ENCODE measurements around the gene TNFSF4. TPM values are rescaled to one million over a fixed set of nuclear protein-coding genes. Genes with fewer than 3 reads are reported as not detected.
A peak's percentile ranks its signal among the peaks of the same experiment; 100 is the strongest.

TNFSF4 gene
- total RNA-seq, 3 donors from 2014 or later = 0.82 to 2.1 (median 0.89) TPM

DNA sequence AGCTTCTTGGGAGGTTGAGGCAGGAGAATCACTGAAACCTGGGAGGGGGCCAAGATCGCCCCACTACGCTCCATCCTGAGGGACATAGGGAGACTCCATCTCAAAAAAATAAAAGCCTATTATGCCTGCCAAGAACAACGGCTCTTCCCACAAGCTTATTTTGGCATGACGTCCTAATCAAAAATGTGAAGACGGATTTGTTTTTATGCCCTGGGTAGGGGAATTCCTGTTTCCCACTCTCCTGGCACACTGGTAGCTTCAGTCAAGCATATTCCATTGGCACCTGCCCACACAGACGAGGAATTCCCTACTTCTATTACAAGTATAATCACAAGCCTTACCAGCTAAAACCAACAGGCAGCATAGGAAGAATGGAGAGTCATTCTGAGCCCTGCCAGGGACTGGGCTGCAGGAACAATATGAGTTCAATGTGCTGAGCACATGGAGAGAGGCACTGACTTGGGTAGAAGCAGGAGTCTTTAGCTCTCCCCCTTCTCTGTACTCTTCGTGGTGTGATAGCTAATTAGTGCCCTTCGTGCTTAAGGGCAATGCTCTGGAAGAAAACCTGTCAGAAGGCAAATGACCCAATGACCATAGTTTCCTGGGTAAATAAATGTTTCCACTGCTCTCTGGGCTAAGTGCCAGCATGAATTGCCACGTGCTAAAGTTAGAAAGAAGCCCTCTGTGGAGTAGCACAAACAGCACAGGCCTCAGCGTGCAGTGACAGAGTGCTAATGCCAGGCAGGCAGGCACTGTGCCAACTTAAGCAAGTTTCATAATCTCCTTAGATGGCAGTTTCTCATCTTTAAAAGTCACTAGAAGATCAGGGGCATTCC is 16.8 kb downstream of the TNFSF4 start:
- peaks cover 7% of the 10 kb centered on the region for H3K4me1 ChIP-seq (ENCODE audit: low read depth)
- H3K4me3 ChIP-seq = no peak overlapping the region
- TF ChIP-seq, protein P1, sequence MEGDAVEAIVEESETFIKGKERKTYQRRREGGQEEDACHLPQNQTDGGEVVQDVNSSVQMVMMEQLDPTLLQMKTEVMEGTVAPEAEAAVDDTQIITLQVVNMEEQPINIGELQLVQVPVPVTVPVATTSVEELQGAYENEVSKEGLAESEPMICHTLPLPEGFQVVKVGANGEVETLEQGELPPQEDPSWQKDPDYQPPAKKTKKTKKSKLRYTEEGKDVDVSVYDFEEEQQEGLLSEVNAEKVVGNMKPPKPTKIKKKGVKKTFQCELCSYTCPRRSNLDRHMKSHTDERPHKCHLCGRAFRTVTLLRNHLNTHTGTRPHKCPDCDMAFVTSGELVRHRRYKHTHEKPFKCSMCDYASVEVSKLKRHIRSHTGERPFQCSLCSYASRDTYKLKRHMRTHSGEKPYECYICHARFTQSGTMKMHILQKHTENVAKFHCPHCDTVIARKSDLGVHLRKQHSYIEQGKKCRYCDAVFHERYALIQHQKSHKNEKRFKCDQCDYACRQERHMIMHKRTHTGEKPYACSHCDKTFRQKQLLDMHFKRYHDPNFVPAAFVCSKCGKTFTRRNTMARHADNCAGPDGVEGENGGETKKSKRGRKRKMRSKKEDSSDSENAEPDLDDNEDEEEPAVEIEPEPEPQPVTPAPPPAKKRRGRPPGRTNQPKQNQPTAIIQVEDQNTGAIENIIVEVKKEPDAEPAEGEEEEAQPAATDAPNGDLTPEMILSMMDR (IDR thresholded peaks at IDR 0.05) = no peak
- no peaks in the 10 kb centered on the region for H3K36me3 ChIP-seq (ENCODE audit: low read depth)
- ATAC-seq = peak; percentile 90
- DNase-seq = peak; percentile 59 to 87 (median 67)
- no peaks in the 10 kb centered on the region for H3K9me3 ChIP-seq
- intact Hi-C loops (cut with DNase I, micrococcal nuclease) = no loop called here

DNA sequence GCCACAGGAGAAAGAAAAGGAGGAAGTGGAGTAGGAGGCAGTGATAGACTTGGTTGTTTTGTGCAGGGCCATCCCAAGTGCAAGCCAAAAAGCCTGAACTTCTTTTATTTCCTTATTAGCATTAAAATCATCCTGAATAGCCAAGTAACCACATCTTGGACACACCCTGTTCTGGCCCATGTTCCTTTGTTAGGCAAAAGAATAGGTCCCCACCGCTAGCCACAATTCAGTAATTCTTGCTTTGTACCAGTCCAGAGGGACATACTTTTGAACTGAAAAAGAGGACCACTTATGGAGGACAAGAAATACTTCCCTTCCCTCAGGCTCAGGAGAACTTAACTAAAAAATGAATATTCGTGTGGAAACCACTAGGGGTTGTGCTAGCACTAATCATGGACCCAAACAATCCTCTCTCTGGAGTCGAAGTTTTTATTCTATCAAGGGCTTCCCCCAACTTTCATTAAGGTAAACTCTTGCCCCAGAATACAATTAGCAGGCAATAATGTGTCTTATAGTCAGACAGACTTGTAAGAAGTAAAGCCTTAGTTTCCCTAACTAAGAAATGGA is 19.4 kb downstream of the TNFSF4 start:
- DNase-seq (no peak), ATAC-seq (no peak)
- peaks cover 7% of the 10 kb centered on the region for H3K4me1 ChIP-seq (ENCODE audit: low read depth)
- intact Hi-C loops (cut with DNase I, micrococcal nuclease) = no loop called here
- no peaks in the 10 kb centered on the region for H3K9me3 ChIP-seq
- H3K4me3 ChIP-seq = no peak overlapping the region
- TF ChIP-seq, protein P1 (IDR thresholded peaks at IDR 0.05) = no peak
- H3K36me3 ChIP-seq (ENCODE audit: low read depth) = no peaks in the 10 kb centered on the region

DNA sequence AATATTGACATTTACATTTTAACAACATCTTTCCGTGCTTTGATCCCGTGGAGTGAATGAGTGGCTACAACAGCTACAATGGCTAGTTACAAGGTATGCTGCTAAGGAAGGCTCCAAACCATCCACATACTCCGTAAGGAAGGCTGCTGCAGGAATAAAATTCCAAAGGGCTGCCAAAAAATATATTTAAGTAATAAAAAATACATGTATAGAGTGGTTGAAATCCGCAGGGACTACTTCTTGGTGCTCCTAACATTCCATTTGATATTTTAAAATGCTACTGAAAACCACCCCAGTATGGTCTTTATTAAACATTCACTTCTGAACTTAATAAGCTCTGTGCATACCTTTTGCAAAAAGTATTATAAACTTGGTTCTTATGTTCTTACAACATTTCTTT is 25.3 kb downstream of the TNFSF4 start:
- intact Hi-C loops (cut with DNase I, micrococcal nuclease) = no loop called here
- DNase-seq = no peak
- Histone ChIP-seq H3K4me3 (no peak overlapping the region), H3K36me3 (ENCODE audit: low read depth) (no peaks in the 10 kb centered on the region), H3K4me1 (ENCODE audit: low read depth) (no peaks in the 10 kb centered on the region), H3K9me3 (no peaks in the 10 kb centered on the region)
- TF ChIP-seq, protein P1 (IDR thresholded peaks at IDR 0.05) = no peak
- ATAC-seq = no peak

DNA sequence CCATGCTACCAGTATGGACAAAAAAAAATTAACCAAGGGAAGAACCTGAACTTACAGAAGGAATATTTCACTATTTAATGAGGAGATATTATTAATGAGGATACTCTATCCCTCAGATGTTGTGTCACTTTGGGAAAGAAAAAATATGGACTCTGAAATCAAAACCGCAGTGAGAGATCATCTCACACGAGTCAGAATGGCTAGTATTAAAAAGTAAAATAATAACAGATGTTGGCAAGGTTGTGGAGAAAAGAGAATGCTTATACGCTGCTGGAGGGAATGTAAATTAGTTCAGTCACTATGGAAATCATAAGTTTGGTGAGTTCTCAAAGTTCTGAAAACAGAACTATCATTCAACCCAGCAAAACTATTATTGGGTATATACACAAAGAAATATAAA is 30.9 kb downstream of the TNFSF4 start:
- DNase-seq (no peak), ATAC-seq (no peak)
- no peaks in the 10 kb centered on the region for H3K36me3 ChIP-seq (ENCODE audit: low read depth)
- no peaks in the 10 kb centered on the region for H3K4me1 ChIP-seq (ENCODE audit: low read depth)
- H3K4me3 ChIP-seq = no peak overlapping the region
- H3K9me3 ChIP-seq = peaks cover 17% of the 10 kb centered on the region
- TF ChIP-seq, protein P1 (IDR thresholded peaks at IDR 0.05) = no peak
- intact Hi-C loops (cut with DNase I, micrococcal nuclease) = no loop called here

DNA sequence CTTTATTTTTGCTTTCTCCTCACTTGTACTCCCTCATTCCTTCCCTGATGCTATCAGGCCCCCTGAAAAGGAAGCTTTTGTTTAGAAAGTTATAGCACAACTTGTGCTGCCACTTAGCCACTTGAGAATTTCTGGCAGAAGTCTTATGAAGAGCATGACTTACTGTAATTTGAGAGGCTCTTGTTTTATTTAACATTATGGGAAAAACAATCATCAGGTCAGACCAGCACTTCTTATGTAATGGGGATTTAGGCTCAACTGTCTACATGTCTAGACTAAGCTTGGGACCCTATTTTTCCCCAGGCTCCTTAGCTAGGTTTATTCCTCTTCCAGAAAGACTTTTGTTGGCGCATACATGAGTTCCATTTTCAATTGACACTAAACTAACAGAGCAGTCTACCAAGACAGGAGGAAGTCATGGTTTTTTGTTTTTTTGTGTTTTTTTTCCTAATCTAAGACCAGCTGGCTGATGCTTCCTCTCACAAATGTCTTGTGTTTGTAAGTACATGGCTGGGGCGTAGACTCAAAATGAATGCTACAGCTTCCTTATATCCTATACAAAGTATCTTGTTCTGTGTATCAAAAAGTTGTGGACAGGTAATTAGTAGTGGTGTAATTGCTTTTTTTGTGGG is 31.5 kb downstream of the TNFSF4 start:
- intact Hi-C loops (cut with DNase I, micrococcal nuclease) = no loop called here
- DNase-seq = no peak

More for the DNA sequence above, 31.5 kb downstream of the TNFSF4 start:
- no peaks in the 10 kb centered on the region for H3K4me1 ChIP-seq (ENCODE audit: low read depth)
- H3K9me3 ChIP-seq = peaks cover 17% of the 10 kb centered on the region
- H3K36me3 ChIP-seq (ENCODE audit: low read depth) = no peaks in the 10 kb centered on the region
- no peak for ATAC-seq
- no peak overlapping the region for H3K4me3 ChIP-seq
- TF ChIP-seq, protein P1 (IDR thresholded peaks at IDR 0.05) = no peak
